Mesenchymal stem cell (in vitro differentiated cells and primary cell): ENCODE results near the gene HEYL.

Experiments used
- DNase-seq: peaks from one replicate; pipeline ENCODE4 v3.0.0-alpha.2; 2013
- H2AFZ ChIP-seq: one replicate; pipeline ENCODE4 v1.6.1; 2013; ENCODE audit warnings: low read depth, mild to moderate bottlenecking, control low read depth, inconsistent platforms, low read length, moderate library complexity
- H2AK5ac ChIP-seq: 2 replicates; pipeline ENCODE4 v1.6.1; 2013; ENCODE audit warnings: low read length, moderate library complexity, mild to moderate bottlenecking, inconsistent platforms; ENCODE audit not compliant: severe bottlenecking
- H2BK120ac ChIP-seq: one replicate; pipeline ENCODE4 v1.6.1; 2013; ENCODE audit warnings: low read depth, mild to moderate bottlenecking, inconsistent platforms, low read length, moderate library complexity
- H2BK12ac ChIP-seq, 2 experiments: one replicate each; pipeline ENCODE4 v1.6.1; 2013; ENCODE audit warnings: inconsistent platforms in 2 of 2, low read length in 2 of 2, mild to moderate bottlenecking in 2 of 2, moderate library complexity in 2 of 2, control low read depth in 1 of 2
- H2BK15ac ChIP-seq: one replicate; pipeline ENCODE4 v1.6.1; 2013; ENCODE audit warnings: mild to moderate bottlenecking, low read depth, inconsistent platforms; ENCODE audit not compliant: poor library complexity, severe bottlenecking
- H2BK5ac ChIP-seq: 2 replicates; pipeline ENCODE4 v1.6.1; 2013; ENCODE audit warnings: low read depth, mild to moderate bottlenecking, low read length, control low read depth, inconsistent platforms; ENCODE audit not compliant: poor library complexity, severe bottlenecking
- H3K14ac ChIP-seq, 2 experiments: one replicate each; pipeline ENCODE4 v1.6.1; 2013; ENCODE audit warnings: inconsistent platforms in 2 of 2, low read length in 2 of 2, control low read depth in 1 of 2, mild to moderate bottlenecking in 1 of 2, moderate library complexity in 1 of 2
- H3K18ac ChIP-seq, 2 experiments: one replicate each; pipeline ENCODE4 v1.6.1; 2013; ENCODE audit warnings: inconsistent platforms in 2 of 2, low read length in 2 of 2, control low read depth in 1 of 2, low read depth in 1 of 2, mild to moderate bottlenecking in 1 of 2
- H3K23ac ChIP-seq, 2 experiments: one replicate each; pipeline ENCODE4 v1.6.1; 2013; ENCODE audit warnings: inconsistent platforms in 2 of 2, low read length in 2 of 2, mild to moderate bottlenecking in 2 of 2, moderate library complexity in 2 of 2, control low read depth in 1 of 2
- H3K27ac ChIP-seq: 2 replicates; pipeline ENCODE4 v1.5.1; 2013; ENCODE audit warnings: mild to moderate bottlenecking, moderate library complexity, low read length, control low read depth, inconsistent platforms; ENCODE audit not compliant: poor library complexity, severe bottlenecking
- H3K27me3 ChIP-seq, 2 experiments: 2 replicates each; pipeline versions ENCODE4 v1.6.1 to v1.7.0; 2013; ENCODE audit warnings: low read length in 2 of 2, mild to moderate bottlenecking in 2 of 2, moderate library complexity in 2 of 2, control low read depth in 1 of 2, inconsistent platforms in 1 of 2; ENCODE audit not compliant: control insufficient read depth in 1 of 2, insufficient read depth in 1 of 2
- H3K36me3 ChIP-seq, 2 experiments: 2 replicates each; pipeline versions ENCODE4 v1.6.1 to v1.7.0; 2013; ENCODE audit warnings: low read length in 2 of 2, control low read depth in 1 of 2, inconsistent platforms in 1 of 2, low read depth in 1 of 2, mild to moderate bottlenecking in 1 of 2; ENCODE audit not compliant: insufficient read depth in 2 of 2, control insufficient read depth in 1 of 2
- H3K4ac ChIP-seq, 2 experiments: one replicate each; pipeline ENCODE4 v1.6.1; 2013; ENCODE audit warnings: inconsistent platforms in 2 of 2, low read length in 2 of 2, mild to moderate bottlenecking in 2 of 2, moderate library complexity in 2 of 2, control low read depth in 1 of 2, low read depth in 1 of 2
- H3K4me1 ChIP-seq: 2 replicates; pipeline ENCODE4 v1.6.1; 2013; ENCODE audit warnings: low read depth, low read length, control low read depth; ENCODE audit not compliant: control insufficient read depth, insufficient read depth
- H3K4me2 ChIP-seq: 2 replicates; pipeline ENCODE4 v1.6.1; 2013; ENCODE audit warnings: low read length, mild to moderate bottlenecking, inconsistent platforms; ENCODE audit not compliant: poor library complexity, severe bottlenecking
- H3K4me3 ChIP-seq, 2 experiments: 2 replicates each; pipeline versions ENCODE4 v1.5.1 to v1.7.0; 2013; ENCODE audit warnings: low read length in 2 of 2, mild to moderate bottlenecking in 2 of 2, control low read depth in 1 of 2, low read depth in 1 of 2; ENCODE audit not compliant: insufficient read depth in 1 of 2
- H3K79me1 ChIP-seq: replicated peaks from 2 replicates; pipeline ENCODE4 v1.6.1; 2013; ENCODE audit warnings: mild to moderate bottlenecking, control low read depth, low read length, inconsistent platforms; ENCODE audit not compliant: poor library complexity, severe bottlenecking
- H3K9ac ChIP-seq: 2 replicates; pipeline ENCODE4 v1.7.0; 2013; ENCODE audit warnings: mild to moderate bottlenecking, low read length, moderate library complexity
- H3K9me3 ChIP-seq: 2 replicates; pipeline ENCODE4 v1.7.0; 2013; ENCODE audit warnings: mild to moderate bottlenecking, low read length; ENCODE audit not compliant: control insufficient read depth
- H4K8ac ChIP-seq: one replicate; pipeline ENCODE4 v1.6.1; 2013; ENCODE audit warnings: inconsistent platforms, mild to moderate bottlenecking, low read length, moderate library complexity
- H4K91ac ChIP-seq: one replicate; pipeline ENCODE4 v1.6.1; 2013; ENCODE audit warnings: mild to moderate bottlenecking, low read length, inconsistent platforms
- WGBS: methylation state at CpG from one replicate; pipeline ENCODE4 v1.1.7; 2013; ENCODE audit warnings: mixed read lengths; 5-methylcytosine and 5-hydroxymethylcytosine counted together

The HEYL gene

DNA sequence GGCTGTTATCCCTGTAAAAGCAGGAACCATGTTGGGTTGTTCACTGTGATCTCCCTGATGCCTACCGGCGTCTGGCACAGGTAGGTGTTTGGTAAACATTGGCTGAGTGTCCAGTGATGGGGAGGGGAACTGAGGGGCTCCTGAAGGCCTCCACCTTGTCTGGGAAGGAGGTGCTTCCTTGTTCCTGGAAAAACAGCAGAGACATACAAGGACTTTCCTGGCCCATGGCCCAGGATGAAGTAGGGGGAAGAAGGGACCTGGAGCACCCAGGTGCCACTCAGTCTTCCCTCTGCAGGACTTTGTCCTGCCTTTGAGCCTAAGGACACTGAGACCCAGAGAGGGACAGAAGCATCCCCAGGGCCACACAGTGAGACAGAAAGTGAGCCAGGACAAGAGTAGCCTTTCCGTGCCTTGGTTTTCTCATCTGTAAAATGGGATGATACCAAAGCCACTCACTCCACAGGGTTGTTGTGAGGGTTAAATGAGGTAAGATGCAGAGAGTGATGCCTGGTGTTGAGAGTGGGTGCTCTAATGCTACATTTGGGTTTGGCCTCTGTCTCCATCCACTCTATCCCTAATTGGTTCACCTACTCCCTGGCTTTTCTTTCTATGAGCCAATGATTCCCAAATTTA, 6.1 kb upstream of the HEYL start:
- 93% methylated on average over 2 of the region's 3 CpGs for WGBS
- peaks cover 50 to 58% of the 10 kb centered on the region in 2 experiments for H3K27me3 ChIP-seq
- no peak overlapping the region for H4K8ac ChIP-seq

DNA sequence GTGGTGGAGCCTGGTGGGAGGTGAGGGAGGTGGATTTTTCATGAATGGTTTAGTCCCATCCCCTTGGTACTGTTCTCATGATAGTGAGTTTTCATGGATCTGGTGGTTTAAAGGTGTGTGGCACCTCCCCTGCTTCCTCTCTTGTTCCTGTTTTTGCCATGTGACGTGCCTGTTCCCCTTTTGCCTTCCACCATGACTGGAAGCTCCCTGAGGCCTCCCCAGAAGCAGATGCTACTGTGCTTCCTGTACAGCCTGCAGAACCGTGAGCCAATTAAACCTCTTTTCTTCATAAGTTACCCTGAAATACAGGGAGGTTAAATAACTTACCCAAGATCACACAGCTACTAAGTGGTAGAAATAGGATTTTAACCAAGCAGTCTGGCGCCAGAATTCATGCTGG, 4.3 kb upstream of the HEYL start:
- WGBS = 83% methylated on average over 2 of the region's 3 CpGs
- H3K4me1 ChIP-seq = peaks cover 10% of the 10 kb centered on the region
- H3K14ac ChIP-seq = no peak overlapping the region
- no peaks in the 10 kb centered on the region for H3K9me3 ChIP-seq
- H3K36me3 ChIP-seq = peaks cover 0 to 2% of the 10 kb centered on the region in 2 experiments
- no peak overlapping the region for H3K4me3 ChIP-seq
- no peak overlapping the region for H3K23ac ChIP-seq
- no peak for DNase-seq
- no peaks in the 10 kb centered on the region for H3K79me1 ChIP-seq
- no peak overlapping the region for H2AK5ac ChIP-seq
- no peak overlapping the region for H4K8ac ChIP-seq
- H3K4me2 ChIP-seq = no peak overlapping the region
- no peak overlapping the region for H3K9ac ChIP-seq
- no peak overlapping the region for H2BK5ac ChIP-seq
- peaks cover 55 to 70% of the 10 kb centered on the region in 2 experiments for H3K27me3 ChIP-seq
- no peak overlapping the region for H2BK120ac ChIP-seq
- no peak overlapping the region for H2AFZ ChIP-seq
- H2BK12ac ChIP-seq = no peak overlapping the region
- no peak overlapping the region for H4K91ac ChIP-seq
- H3K18ac ChIP-seq = no peak overlapping the region
- H2BK15ac ChIP-seq = no peak overlapping the region
- H3K4ac ChIP-seq = no peak overlapping the region
- H3K27ac ChIP-seq = no peak overlapping the region

More for the DNA sequence above, 6.1 kb upstream of the HEYL start:
- Histone ChIP-seq H2AFZ (no peak overlapping the region), H3K23ac (no peak overlapping the region), H3K4ac (no peak overlapping the region), H3K4me2 (no peak overlapping the region), H3K79me1 (no peaks in the 10 kb centered on the region), H4K91ac (no peak overlapping the region), H3K18ac (no peak overlapping the region), H2BK5ac (no peak overlapping the region), H2AK5ac (no peak overlapping the region), H3K9me3 (no peaks in the 10 kb centered on the region), H3K27ac (no peak overlapping the region), H2BK12ac (peak overlapping the region; percentile 8 to 38), H3K9ac (no peak overlapping the region), H2BK120ac (no peak overlapping the region), H3K4me3 (no peak overlapping the region), H3K4me1 (peaks cover 6% of the 10 kb centered on the region), H3K36me3 (no peaks in the 10 kb centered on the region), H3K14ac (no peak overlapping the region), H2BK15ac (no peak overlapping the region)
- no peak for DNase-seq

DNA sequence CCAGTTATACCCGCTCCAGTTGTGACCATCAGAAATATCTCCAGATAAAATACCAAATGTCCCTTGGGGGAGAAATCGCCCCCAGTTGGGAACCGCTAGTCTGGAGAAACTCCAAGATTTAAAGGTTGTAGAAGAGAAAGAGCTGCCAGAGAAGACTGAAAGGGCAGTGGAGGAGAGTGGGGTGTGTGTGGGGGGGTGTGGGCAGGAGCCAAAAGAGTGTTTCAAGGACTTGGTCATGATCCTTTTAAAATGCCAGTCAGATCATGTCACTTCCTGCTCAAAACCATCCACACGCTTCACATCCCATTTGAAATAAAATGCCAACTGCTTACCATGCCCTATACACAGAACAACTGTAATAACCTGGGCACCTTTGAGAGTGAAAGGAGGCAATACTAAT, 3.4 kb upstream of the HEYL start:
- no peak overlapping the region for H3K4me3 ChIP-seq
- no peak overlapping the region for H3K4ac ChIP-seq
- no peak overlapping the region for H2BK120ac ChIP-seq
- no peaks in the 10 kb centered on the region for H3K9me3 ChIP-seq
- peaks cover 55 to 70% of the 10 kb centered on the region in 2 experiments for H3K27me3 ChIP-seq
- peaks cover 10% of the 10 kb centered on the region for H3K4me1 ChIP-seq
- H4K8ac ChIP-seq = no peak overlapping the region
- H3K9ac ChIP-seq = no peak overlapping the region
- H2AK5ac ChIP-seq = no peak overlapping the region
- no peak for DNase-seq
- peaks cover 0 to 2% of the 10 kb centered on the region in 2 experiments for H3K36me3 ChIP-seq
- H2BK12ac ChIP-seq = no peak overlapping the region
- no peak overlapping the region for H3K18ac ChIP-seq
- H2BK5ac ChIP-seq = no peak overlapping the region
- H2BK15ac ChIP-seq = no peak overlapping the region
- no peak overlapping the region for H4K91ac ChIP-seq
- H3K79me1 ChIP-seq = no peaks in the 10 kb centered on the region
- 69% methylated on average over 4 of the region's 4 CpGs for WGBS
- H3K14ac ChIP-seq = no peak overlapping the region
- no peak overlapping the region for H3K23ac ChIP-seq
- H3K4me2 ChIP-seq = no peak overlapping the region
- no peak overlapping the region for H2AFZ ChIP-seq
- no peak overlapping the region for H3K27ac ChIP-seq

DNA sequence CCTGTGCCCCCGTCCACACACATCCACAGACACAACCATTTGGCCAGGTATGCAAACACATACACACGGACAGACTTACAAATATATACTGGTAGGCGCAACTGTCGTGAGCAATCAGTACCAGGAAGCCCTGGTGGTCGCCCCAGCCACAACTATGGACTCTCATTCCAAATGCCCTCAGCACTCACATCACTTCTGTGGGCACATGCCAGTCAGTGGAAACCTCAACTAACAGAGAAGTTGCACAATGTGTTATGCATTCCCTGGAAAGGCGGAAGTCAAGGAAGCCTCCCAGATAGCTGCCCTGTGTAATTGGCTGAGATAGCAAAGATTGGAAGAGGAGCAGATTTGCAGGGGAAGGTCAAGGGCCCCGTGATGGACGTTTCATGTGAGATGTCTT, 1.4 kb upstream of the HEYL start:
- H3K18ac ChIP-seq = no peak overlapping the region
- 90% methylated on average over 8 of the region's 8 CpGs for WGBS
- H3K9me3 ChIP-seq = no peaks in the 10 kb centered on the region
- H3K4me1 ChIP-seq = peaks cover 3% of the 10 kb centered on the region
- no peak overlapping the region for H3K4me3 ChIP-seq
- H3K4me2 ChIP-seq = no peak overlapping the region
- no peaks in the 10 kb centered on the region for H3K79me1 ChIP-seq
- no peak overlapping the region for H3K23ac ChIP-seq
- no peak overlapping the region for H2AFZ ChIP-seq
- H4K91ac ChIP-seq = no peak overlapping the region
- H3K14ac ChIP-seq = no peak overlapping the region
- H2AK5ac ChIP-seq = no peak overlapping the region
- no peak overlapping the region for H3K9ac ChIP-seq
- peaks cover 68 to 70% of the 10 kb centered on the region in 2 experiments for H3K27me3 ChIP-seq
- no peak for DNase-seq
- H3K27ac ChIP-seq = no peak overlapping the region
- no peak overlapping the region for H2BK15ac ChIP-seq
- no peak overlapping the region for H2BK120ac ChIP-seq
- H2BK5ac ChIP-seq = no peak overlapping the region
- H3K36me3 ChIP-seq = peaks cover 0 to 2% of the 10 kb centered on the region in 2 experiments
- no peak overlapping the region for H3K4ac ChIP-seq
- no peak overlapping the region for H4K8ac ChIP-seq
- no peak overlapping the region for H2BK12ac ChIP-seq
